NCI-H345 (cell line): Measurements from ENCODE around the gene FRMD4A.
"Not testable (repeated sequence)": the region's sequence is repeated elsewhere in the genome, so short reads cannot be mapped to it uniquely, and the experiment has no call there.

Experiments
- DNase-seq: peaks from one replicate; lab custom pipeline; 2025; lab: John Stamatoyannopoulos, UW

FRMD4A gene

DNA sequence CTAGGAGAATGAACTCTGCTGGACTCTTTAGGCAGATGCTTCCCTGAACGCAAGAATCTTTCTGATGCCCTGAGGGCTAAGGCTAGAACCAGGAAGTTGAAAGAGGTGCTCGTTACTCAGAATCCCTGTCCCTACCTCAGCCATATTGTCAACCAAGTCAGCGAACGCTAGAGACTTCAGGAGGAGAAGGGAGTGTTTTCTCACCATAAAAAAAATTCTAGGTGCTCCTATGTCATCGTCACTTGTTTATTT, 384.6 kb downstream of the FRMD4A start:
- no peak for DNase-seq

DNA sequence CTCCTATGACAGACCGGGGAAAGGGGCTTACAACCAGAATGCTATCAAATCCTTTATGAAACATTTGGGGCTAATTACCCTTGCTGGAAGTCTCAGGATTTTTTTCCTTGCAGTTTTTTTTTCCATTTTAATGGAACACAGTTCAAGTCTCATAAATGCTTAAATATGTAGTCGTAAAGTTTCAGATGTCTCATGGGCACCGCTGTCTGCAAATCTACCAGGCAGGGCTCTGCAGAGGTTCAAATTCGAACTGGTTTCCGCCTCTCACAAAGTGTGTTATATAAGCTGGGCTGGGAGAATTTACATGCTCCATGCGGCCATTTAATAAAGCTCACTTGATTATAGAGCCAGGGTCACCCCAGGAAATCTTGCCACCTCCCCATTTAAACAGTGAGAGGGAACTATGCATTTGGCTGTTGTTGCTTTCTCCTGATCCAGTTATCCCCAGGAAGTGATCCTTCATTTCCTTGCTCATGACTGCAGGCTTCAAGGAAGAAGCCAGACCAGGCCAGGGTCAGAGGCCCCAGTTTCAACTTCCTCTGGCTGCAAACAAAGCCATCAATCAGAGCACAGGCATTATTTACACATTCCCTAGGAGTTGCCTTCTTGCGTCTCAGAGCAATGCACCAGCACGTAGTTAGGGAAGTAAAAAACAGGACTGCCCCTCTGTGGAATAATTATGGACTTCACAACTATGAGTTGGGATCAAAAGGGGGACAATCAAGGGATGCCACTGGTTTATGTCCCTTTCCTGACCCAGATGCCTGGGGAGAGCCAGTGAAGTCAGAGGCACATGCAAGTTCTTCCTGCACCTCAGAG, 385.1 kb downstream of the FRMD4A start:
- no peak for DNase-seq

- DNase-seq: no peak
These were observed 385.9 kb downstream of the FRMD4A start for GRCh38 chr10:13944823-13945222.

DNA sequence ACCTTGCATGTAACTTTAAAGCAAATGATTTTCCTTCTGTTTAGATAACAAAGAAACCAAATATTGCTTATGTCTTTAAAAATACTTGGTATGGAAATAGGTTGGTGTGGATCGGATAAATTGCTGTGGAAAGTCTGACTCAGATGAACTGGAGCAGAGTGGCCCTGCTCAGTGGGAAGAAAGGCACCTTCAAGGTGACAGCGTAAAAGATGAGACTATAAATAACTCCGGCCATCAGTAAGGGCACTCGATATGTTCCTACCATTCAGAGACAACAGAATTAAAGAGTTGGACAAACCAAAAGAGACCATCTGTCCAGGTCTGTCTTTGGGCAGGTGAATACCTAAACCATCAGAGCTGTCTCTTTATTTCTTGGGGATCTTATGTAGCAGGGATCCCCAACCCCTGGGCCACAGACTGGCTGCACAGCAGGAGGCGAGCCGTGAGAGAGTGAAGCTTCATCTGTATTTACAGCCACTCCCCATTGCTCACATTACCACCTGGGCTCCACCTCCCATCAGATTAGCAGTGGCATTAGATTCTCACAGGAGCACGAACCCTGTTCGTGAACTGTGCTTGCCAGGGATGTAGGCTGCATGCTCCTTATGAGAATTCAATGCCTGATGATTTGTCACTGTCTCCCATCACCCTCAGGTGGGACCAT, 386.9 kb downstream of the FRMD4A start:
- DNase-seq: no peak

DNA sequence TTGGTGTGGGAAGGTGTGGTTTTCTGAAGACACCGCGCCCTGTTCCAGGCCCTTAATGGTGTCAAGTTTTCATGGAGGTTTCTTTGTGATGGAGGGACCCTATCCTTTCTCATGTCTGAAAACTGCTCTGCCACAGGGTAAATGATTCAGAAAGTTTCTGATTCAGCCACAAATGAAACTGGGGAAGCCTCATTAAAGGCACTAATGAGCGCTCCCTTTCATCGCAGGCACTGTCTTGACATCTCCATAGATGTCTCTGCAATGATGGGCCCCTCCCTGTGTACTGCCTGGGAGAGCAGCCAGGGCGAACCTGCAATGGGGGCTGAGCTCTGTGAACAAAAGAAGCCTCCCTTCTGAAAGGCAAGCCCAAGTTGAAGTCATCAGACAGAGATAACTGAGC, 388.7 kb downstream of the FRMD4A start:
- no peak for DNase-seq

DNA sequence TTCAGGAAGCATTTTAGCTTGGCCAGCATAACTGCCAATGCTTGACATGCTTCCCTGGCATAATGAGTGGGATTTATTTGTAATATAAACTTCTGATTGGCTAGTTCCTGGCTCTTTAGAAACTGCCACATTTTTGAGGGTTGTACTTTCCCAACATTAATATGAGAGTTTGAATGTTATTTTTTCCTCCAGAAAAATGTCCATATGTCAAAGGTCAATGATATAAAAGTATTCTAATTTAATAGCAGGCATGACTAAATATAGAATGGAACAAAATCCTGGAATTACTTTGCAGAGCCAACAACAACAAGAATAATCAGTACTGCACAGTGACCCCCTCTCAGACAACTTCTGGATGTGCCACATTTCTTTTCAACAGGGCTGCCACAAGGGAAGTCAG, 391.3 kb downstream of the FRMD4A start:
- no peak for DNase-seq

GRCh38 chr10:13938950-13939349, 391.8 kb downstream of the FRMD4A start:
- no peak for DNase-seq

DNA sequence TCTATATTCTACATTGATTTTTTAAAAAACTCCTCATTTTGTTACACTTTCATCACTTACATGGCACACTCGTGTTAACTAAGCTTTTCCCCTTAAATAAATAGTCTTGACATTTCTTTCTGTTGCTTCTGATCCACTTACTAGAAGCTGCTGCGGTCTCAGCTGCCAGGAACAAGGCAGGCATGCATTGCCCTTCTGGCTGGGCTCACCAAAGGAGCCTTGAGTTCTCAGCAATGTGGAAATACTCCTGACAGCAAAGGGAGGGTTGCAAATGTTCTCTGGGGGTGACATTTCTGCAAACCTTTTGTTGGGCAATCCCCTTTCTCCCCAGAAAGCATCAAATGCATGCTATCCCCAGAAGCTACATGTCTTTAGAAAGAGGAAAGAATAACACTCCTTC, 393.9 kb downstream of the FRMD4A start:
- DNase-seq: no peak

GRCh38 chr10:13930120-13930519, 400.6 kb downstream of the FRMD4A start:
- no peak for DNase-seq

DNA sequence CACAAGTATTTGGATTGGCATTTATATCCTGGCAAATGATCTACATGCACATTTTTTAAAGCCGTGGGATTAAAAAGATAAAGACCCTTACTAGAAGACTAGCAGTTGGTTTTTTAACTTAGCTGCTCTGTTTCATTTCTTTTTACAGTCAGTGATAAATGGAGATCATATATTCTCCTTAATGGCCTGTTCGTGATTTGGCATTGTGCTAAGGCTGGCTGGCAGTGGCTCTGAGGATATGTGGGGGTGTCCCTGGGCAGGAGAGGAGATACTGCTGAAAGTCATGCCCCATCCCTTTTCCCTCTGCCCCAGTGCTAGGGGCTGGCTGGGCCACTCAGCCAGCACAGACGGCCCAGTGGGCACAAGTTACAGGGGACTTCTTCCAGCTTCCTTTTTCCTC, 402.3 kb downstream of the FRMD4A start:
- DNase-seq: no peak

GRCh38 chr10:13925971-13926780, 404.5 kb downstream of the FRMD4A start:
- no peak for DNase-seq

DNA sequence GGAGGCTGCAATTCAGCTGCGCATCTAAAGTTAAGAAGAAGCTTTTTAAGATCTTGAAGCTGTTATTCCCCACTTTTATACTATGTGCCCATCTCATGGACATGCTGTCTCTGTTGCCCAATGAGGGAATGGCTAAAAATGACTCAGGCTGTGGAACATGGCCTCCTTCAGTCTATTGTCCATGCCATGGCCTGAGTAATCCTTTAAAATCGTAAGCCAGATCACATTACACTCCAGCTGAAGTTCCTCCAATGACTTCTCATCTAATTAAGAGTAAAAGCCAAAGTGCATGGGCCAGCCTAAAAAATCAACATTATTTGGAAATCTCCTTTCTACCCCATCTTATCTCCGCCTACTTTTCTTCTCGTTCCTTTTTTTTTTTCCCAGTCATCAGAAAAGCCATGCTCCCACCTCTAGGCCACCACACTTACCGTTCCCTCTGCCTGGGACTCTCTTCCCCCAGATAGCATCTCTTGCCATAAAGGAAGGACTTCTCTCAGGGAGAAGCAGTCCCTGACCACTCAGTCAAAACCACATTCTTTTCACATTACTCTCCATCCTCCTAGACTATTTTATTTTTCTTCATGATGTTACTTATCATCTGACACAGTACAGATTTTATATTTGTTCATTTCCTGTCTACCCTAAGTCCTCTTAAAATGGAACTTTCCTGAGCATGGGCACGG, 406.5 kb downstream of the FRMD4A start:
- DNase-seq: no peak

DNA sequence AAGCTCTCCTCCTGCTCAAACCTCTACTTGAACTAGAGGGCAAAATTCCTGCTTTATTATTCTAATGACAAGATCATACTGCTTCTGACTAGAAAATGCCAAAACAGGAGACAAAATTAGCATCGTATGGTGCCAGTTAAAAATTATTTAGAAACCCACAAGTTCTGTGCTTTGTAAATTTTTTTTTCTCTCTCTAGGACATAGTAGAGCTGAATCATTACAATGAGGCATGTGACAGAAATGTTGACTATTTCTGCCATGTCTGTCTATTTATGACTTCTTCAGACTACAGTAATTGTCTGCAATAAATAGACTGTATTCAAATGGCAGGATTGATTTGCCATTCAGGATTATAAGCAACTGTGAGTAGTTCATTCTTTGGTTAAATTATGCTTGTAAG, 408.1 kb downstream of the FRMD4A start:
- no peak for DNase-seq

DNA sequence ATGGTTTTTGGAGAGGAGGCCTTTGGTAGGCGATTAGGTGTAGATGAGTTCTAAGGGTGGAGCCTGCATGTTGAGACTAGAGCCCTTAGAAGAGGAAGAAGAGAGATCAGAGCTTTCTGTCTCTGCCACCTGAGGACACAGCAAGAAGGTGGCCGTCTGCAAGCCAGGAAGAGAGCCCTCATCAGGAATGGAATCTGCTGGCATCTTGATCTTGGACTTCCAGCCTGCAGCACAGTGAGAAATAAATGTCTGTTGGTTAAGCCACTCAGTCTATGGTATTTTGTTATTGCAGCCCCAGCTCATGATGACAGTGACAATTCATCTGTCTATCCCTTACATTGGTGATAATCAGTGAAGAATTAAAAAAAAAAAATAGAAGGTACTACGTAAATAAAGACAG, 408.8 kb downstream of the FRMD4A start:
- DNase-seq: no peak

GRCh38 chr10:13921131-13921530, 409.6 kb downstream of the FRMD4A start:
- DNase-seq: not testable (repeated sequence)

DNA sequence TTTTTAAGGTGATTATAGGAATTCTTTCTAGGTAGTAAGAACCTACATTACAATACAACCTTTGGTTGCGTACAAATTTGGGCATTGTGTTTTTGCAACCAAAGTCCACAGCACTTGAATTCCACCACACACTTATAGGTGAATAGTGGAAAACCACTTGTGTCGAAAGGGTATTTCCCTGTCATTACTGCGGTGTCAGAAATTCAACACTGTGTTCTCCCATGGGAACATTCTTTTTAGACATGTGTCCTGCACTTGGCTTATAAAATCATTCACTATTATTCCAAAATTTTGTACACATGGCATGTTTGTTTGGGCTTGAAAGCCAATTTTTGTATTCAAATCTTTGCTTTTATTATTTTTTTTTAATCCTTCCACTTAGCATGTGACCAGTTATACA, 410.3 kb downstream of the FRMD4A start:
- DNase-seq: no peak

GRCh38 chr10:13920031-13920430, 410.7 kb downstream of the FRMD4A start:
- DNase-seq: no peak

DNA sequence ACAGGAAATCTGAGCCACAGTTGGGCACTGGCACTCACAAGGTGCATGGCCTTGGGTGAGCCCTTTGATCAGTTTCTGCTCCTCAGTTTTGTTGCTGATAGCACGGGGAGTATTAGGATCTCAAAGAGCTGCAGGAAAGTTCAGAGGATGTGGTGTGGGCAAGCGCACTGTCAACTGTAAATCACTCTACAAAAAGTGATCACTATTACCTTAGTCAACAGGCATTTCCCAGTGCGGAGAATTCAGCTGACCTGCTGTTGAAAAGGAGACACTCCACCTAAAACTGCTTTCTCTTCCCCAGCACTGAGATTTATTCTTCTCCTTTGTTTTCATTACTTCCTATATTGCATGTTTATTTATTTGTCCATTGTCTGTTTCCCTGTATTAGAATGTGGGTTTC, 412.9 kb downstream of the FRMD4A start:
- no peak for DNase-seq

GRCh38 chr10:13916384-13916947, 414.3 kb downstream of the FRMD4A start:
- no peak for DNase-seq

DNA sequence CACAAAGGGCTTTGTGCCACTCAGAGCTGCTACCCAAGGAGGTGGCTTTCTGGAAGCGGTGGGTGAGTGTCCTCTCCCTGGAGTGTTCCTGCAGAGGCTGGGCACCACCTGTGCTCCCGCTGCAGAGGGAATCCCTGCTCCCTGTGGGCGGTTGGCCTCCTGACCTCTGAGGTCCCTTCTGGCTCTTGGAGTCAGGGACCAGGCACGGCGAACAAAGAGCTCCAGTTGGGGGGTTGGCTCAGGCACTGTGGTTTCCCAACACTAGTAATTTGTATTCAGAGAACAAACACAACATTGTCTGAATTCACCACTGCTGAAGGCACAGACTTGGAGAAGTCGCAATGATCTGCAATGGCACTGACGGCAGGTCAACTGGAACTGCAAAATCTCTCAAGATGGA, 415.0 kb downstream of the FRMD4A start:
- no peak for DNase-seq

GRCh38 chr10:13913897-13914296, 416.8 kb downstream of the FRMD4A start:
- no peak for DNase-seq

DNA sequence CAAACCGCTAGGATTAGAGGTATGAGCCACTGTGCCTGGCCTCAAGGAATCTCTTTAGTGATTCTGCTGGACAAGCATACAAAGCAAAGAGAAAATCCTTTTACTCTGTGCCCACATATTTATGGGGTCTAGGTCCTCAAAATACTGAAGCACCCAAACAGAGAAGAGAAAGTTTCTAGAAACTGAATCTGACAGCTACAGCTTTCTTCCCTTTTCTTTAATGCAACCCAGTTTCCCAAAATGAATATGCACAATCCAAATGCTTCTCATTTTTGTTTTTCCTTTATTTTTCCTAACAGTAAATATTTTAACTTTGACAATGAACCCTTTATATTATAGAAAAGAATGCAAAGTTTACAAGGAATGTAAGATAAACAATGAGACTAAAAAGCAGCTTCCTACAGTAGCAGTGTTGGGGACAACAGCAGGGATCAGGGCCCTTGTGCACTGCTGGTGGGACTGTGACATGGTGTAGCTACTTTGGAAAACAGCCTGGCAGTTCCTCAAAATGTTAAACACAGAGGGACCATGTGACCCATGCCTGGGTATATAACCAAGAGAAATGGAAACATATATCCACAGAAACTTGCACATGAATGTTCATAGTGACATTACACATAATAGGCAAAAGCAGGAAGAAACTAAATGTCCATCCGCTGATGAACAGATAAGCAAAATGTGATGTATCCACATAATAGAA, 418.8 kb downstream of the FRMD4A start:
- DNase-seq: no peak
